ENCODE results near the gene FAM199X. TPM values are rescaled to one million over a fixed set of nuclear protein-coding genes. Genes with fewer than 3 reads are reported as not detected.

The FAM199X gene
- total and polyA plus RNA-seq, 8 donors: 4.5 to 41.3 (median 17.8) TPM

GRCh38 chrX:104151037-104151436, 15.2 kb upstream of the FAM199X start:
- H3K27ac ChIP-seq: no peak overlapping the region
- H3K4me3 ChIP-seq: no peak overlapping the region
- 4 to 38% (median 13%) methylated on average over 1 of the region's 1 CpG for WGBS, 5 donors
- intact Hi-C loops (cut with DNase I; ENCODE audit: low total_unique reads): no loop called here
- peaks cover 0 to 17% (median 8%) of the 10 kb centered on the region in 4 donors for H3K4me1 ChIP-seq
- no peaks in the 10 kb centered on the region for H3K36me3 ChIP-seq
- H3K27me3 ChIP-seq: no peaks in the 10 kb centered on the region
- no peak for DNase-seq
- TF ChIP-seq POLR2AphosphoS5 (IDR thresholded peaks at IDR 0.05): no peak
- no peak for TF ChIP-seq EP300 (IDR thresholded peaks at IDR 0.05)
- TF ChIP-seq POLR2A (IDR thresholded peaks at IDR 0.05): no peak
- TF ChIP-seq CTCF (IDR thresholded peaks at IDR 0.05): no peak
- H3K9me3 ChIP-seq: no peaks in the 10 kb centered on the region

GRCh38 chrX:104156630-104157529, 9.4 kb upstream of the FAM199X start, which contains the start of gene SLC25A53:
TSS of gene SLC25A53 (minus strand) at chrX:104157009. CDS start at chrX:104105257, 51,752 bp downstream.
- no peaks in the 10 kb centered on the region for H3K27me3 ChIP-seq
- intact Hi-C loops (cut with DNase I; ENCODE audit: low total_unique reads): no loop called here
- H3K4me3 ChIP-seq: peak within 1 kb of the TSS; percentile 57 to 61 (median 60)
- peak; percentile 75 to 94 for DNase-seq
- no peaks in the 10 kb centered on the region for H3K9me3 ChIP-seq
- WGBS, 5 donors: 0 to 39% (median 4%) methylated on average over 36 to 44 of the region's 44 CpGs
- no peak for TF ChIP-seq EP300 (IDR thresholded peaks at IDR 0.05)
- TF ChIP-seq POLR2AphosphoS5 (IDR thresholded peaks at IDR 0.05): peak in 2 of 3 donors; percentile 60 to 66
- TF ChIP-seq POLR2A (IDR thresholded peaks at IDR 0.05): no peak
- no peaks in the 10 kb centered on the region for H3K36me3 ChIP-seq
- peaks cover 0 to 25% (median 9%) of the 10 kb centered on the region in 4 donors for H3K4me1 ChIP-seq
- peak within 1 kb of the TSS; percentile 69 to 91 (median 86) for H3K27ac ChIP-seq

- TF ChIP-seq CTCF (IDR thresholded peaks at IDR 0.05) (no peak), EP300 (IDR thresholded peaks at IDR 0.05) (no peak), POLR2AphosphoS5 (IDR thresholded peaks at IDR 0.05) (no peak), POLR2A (IDR thresholded peaks at IDR 0.05) (no peak)
- intact Hi-C loops (cut with DNase I; ENCODE audit: low total_unique reads): no loop called here
These were observed 633 bp downstream of the FAM199X start for GRCh38 chrX:104166735-104167436.

GRCh38 chrX:104168127-104168526, 1.9 kb downstream of the FAM199X start:
- Histone ChIP-seq H3K27me3 (no peaks in the 10 kb centered on the region), H3K9me3 (no peaks in the 10 kb centered on the region), H3K27ac (no peak overlapping the region), H3K4me1 (peaks cover 3 to 29% (median 6%) of the 10 kb centered on the region in 4 donors), H3K36me3 (no peaks in the 10 kb centered on the region), H3K4me3 (peak overlapping the region in 2 of 4 donors; percentile 72 to 78)
- 0 to 29% (median 13%) methylated on average over 1 of the region's 1 CpG for WGBS, 5 donors
- intact Hi-C loops (cut with DNase I; ENCODE audit: low total_unique reads): no loop called here
- TF ChIP-seq POLR2AphosphoS5 (IDR thresholded peaks at IDR 0.05) (no peak), POLR2A (IDR thresholded peaks at IDR 0.05) (no peak), EP300 (IDR thresholded peaks at IDR 0.05) (no peak), CTCF (IDR thresholded peaks at IDR 0.05) (no peak)
- DNase-seq: no peak

More at GRCh38 chrX:104166735-104167436, 633 bp downstream of the FAM199X start:
- 0 to 46% (median 8%) methylated on average over 9 to 37 of the region's 37 CpGs for WGBS, 5 donors
- H3K27ac ChIP-seq: peak overlapping the region; percentile 81 to 92 (median 88)
- no peaks in the 10 kb centered on the region for H3K27me3 ChIP-seq
- no peaks in the 10 kb centered on the region for H3K36me3 ChIP-seq
- H3K4me1 ChIP-seq: peaks cover 3 to 29% (median 6%) of the 10 kb centered on the region in 4 donors
- peak overlapping the region; percentile 63 to 78 (median 73) for H3K4me3 ChIP-seq
- H3K9me3 ChIP-seq: no peaks in the 10 kb centered on the region
- DNase-seq: no peak

Measured in stomach (tissue), 9 donors.